Activated CD8-positive, alpha-beta memory T cell treated with anti-CD3 and anti-CD28 coated beads, Interleukin-2, amount 50 U/mL, for 1 hour (primary cell): ENCODE measurements around the gene ARFGEF3.

Experiments used
- DNase-seq: peaks from one replicate; pipeline ENCODE4 v3.0.0-alpha.2; 2020; ENCODE audit errors: extremely low read depth

The ARFGEF3 gene

DNA sequence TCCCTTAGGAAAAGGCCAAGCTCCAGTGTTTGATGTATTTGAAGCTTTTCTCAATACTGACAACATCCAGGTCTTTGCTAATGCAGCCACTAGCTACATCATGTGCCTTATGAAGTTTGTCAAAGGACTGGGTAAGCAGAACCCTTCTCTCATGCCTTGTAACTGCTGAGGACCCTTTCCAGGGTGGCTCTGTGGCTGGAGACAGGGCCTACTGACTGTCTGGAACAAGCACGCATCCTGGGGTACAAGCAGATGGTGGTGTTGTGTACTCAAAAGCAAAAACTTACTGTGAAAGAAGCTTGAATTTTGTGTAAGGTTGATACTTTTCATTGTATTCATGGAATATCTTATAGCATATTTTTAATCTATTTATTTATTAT is 147.0 kb downstream of the ARFGEF3 start:
- DNase-seq = no peak

DNA sequence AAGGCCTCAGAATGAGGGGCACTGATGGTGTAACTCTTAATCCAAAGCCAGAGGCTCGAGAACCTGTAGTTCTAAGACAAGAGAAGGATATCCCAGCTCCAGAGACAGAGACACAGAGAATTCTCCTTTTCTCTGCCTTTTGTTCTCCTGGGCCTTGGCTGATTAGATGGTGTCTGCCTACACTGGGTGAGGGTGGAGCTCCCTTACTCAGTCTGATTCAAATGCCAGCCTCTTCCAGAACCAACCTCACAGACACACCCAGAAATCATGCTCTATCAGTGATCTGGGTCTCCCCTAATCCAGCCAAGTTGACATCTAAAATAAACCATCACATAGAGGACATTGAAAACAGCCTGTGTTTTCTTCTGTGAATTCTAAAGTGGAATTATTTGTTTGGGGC is 148.0 kb downstream of the ARFGEF3 start:
- no peak for DNase-seq

DNA sequence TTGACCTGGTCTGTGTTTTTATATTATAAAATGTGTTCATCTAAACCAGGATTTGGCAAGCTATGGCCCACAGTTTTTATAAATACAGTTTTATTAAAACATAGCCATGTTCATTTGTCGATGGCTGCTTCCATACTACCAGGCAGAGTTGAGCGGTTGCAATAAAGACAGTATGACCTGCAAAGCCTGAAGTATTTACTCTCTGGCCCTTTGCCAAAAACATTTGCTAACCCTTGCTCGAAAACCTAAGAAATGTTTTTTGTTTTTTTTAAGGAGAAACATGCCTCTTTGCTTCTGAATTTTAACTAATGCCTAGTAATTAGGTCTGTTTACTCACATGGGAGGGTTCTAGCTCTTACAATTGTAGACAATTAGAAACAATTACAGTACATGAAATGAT is 148.6 kb downstream of the ARFGEF3 start:
- no peak for DNase-seq

DNA sequence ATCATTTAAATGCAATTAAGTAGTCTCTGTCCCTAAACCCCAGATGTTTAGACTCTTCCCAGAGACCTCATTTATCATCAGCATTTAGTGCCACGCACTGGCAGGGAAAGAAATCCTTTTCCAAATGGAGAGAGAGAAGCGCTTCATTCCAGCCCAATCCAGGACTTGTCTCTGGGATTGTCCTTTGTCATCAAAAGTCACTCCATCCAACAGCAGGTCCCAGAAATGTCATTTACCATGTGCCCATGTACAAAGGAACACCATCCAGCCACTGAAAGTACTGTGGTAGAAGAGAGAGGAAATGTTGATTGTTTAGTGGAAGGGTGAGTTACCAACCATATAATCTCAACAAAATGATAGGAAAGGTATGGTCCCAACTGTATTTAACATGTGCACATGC is 149.1 kb downstream of the ARFGEF3 start:
- DNase-seq = no peak

GRCh38 chr6:138311268-138311667 is 149.5 kb downstream of the ARFGEF3 start:
- no peak for DNase-seq

- DNase-seq = no peak
Measured at GRCh38 chr6:138318741-138319375, 157.1 kb downstream of the ARFGEF3 start.

GRCh38 chr6:138321934-138322333 is 160.2 kb downstream of the ARFGEF3 start:
- no peak for DNase-seq

- DNase-seq = no peak
Measured at GRCh38 chr6:138323821-138324220, 162.1 kb downstream of the ARFGEF3 start.

DNA sequence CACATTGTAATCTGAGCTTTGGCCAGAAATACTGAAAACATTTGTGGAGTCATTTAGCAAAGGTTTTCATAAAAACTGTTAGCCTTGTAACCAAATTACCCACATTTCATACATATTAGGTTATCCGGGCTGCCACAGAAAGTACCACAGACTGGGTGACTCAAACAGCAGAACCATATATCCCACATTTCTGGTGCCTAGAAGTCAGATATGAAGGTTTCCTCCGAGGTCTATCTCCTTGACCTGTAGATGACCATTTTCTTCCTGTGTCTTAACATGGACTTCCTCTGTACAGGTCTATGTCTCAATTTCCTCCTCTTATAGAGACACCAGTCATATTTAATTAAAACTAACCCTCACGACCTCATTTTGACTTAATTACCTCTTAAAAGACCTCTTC is 166.5 kb downstream of the ARFGEF3 start:
- no peak for DNase-seq

- DNase-seq = no peak
Measured at GRCh38 chr6:138330763-138331162, 169.0 kb downstream of the ARFGEF3 start.

DNA sequence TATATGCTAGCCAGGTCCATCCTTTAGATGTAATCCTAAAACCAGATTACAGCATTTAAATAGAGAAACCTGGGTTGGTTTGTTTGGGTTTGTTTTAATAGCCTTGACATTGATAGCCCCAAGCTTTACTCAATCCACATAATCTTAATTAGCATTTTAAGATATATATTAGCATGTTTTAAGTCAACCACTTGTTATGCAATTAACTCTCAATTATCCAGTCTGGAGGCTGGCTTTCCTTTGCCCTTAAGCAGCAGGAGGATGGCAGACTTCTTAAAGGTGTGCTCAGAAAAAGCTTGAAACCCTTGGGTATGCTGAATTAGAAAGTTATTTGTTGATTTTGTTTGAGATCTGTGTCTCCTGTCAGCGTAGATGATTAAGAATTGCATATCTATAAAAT is 169.7 kb downstream of the ARFGEF3 start:
- no peak for DNase-seq

DNA sequence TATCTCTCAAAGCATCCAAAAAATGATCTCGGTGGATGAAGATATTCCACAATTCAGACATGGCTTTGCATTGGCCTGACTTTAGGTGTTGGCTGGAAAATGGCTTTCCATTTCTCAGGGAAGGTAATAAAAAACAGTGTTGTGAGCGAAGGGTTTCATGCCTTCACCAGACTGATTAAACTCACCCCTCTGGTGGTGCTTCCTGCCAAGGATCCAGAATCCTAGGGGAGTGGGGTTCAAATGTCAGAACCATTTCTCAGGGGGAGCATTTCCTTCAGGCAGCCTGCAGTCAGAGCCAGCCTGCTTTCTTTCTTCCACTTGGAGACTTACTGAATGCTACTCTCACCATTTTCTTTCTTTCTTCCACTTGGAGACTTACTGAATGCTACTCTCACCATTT is 170.2 kb downstream of the ARFGEF3 start:
- no peak for DNase-seq

DNA sequence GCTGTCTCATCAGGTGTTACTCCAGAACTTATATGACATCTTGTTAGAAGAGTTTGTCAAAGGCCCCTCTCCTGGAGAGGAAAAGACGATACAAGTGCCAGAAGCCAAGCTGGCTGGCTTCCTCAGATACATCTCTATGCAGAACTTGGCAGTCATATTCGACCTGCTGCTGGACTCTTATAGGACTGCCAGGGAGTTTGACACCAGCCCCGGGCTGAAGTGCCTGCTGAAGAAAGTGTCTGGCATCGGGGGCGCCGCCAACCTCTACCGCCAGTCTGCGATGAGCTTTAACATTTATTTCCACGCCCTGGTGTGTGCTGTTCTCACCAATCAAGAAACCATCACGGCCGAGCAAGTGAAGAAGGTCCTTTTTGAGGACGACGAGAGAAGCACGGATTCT is 172.3 kb downstream of the ARFGEF3 start:
- DNase-seq = no peak

- DNase-seq = no peak
Measured at GRCh38 chr6:138334963-138335362, 173.2 kb downstream of the ARFGEF3 start.

GRCh38 chr6:138336221-138336620 is 174.5 kb downstream of the ARFGEF3 start:
- no peak for DNase-seq

DNA sequence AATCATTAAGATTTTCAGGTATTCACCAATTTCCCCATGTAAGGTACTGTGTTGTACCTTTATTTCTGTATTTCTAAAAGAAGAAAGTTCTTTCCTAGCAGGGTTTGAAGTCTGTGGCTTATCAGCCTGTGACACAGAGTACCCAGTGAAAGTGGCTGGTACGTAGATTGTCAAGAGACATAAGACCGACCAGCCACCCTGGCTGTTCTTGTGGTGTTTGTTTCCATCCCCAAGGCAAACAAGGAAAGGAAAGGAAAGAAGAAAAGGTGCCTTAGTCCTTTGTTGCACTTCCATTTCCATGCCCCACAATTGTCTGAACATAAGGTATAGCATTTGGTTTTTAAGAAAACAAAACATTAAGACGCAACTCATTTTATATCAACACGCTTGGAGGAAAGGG is 175.3 kb downstream of the ARFGEF3 start:
- no peak for DNase-seq

GRCh38 chr6:138339024-138339423 is 177.3 kb downstream of the ARFGEF3 start:
- no peak for DNase-seq

DNA sequence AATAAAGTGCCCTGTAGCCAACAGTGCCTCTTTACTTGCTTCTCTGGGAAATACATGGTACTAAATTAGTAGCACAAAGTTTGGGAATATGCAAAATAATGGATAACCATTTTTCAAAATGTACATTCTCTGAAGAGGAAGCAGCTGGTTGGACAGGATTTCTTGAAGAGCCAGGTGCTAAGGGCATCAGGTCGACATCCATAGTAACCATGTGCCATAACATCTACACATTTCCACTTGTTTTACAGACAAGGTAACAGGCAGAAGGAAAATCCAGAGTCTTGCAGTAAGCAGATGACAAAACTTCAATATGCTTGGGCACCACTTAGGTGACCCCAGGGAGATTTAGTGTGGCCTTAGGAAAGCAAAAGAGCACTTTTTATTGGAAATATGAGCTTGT is 179.4 kb downstream of the ARFGEF3 start:
- no peak for DNase-seq

DNA sequence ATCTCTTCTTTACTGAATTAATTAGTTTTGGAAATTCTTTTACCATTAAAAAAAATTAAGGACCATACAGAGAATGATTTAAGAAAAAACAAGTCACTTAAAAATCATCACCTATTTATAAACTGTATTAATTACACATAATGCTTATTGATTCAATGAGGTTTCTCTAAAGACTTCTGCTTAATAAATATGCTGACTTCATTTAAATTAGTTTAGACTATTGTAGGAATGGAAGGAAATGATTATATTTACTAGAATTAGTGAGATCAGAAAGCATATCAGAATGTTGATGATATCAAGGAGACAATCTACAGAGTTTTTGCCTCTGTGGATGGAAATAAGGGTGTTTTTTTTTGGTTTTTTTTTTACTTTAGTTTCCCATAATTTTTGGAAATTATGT is 181.4 kb downstream of the ARFGEF3 start:
- no peak for DNase-seq

- DNase-seq = no peak
Measured at GRCh38 chr6:138345565-138346285, 184.0 kb downstream of the ARFGEF3 start.

GRCh38 chr6:138346302-138347195 is 184.8 kb downstream of the ARFGEF3 start:
- DNase-seq = no peak

DNA sequence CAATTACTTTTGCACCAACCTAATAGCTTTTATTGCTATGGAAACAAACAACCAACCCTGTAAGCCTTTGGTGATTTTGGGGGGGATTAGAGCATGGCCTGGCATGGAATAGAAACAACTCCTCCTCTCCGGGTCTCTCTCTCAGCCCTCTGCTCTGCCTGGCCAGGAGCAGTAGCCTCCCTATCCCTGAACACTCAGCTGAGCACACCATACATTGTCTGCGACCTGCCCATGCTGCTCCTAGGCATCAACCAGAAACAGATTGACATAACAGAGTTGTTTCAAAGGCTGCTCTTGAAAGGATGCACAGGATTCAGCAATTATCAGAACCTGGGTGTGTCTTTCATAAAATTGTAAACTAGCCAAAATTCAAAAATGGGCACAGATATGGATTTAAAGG is 186.1 kb downstream of the ARFGEF3 start:
- DNase-seq = no peak

- DNase-seq = no peak
Measured at GRCh38 chr6:138349891-138350290, 188.2 kb downstream of the ARFGEF3 start.
